HepG2 (cell line): ENCODE data around the gene ENAH. TPM values are rescaled to one million over a fixed set of nuclear protein-coding genes. Genes with fewer than 3 reads are reported as not detected.

Source experiments
- DDIT3 ChIP-seq: sonication (generic); formaldehyde crosslinking; IDR thresholded peaks from 2 replicates; pipeline ENCODE4 v1.4.0; 2020; ENCODE audit warnings: mild to moderate bottlenecking, missing genetic modification reagents
- ELF1 ChIP-seq: sonication (generic); formaldehyde crosslinking; IDR thresholded peaks from 2 replicates; pipeline ENCODE4 v1.4.0; 2020; ENCODE audit warnings: missing genetic modification reagents
- ERF ChIP-seq: IDR thresholded peaks from 2 replicates; pipeline ENCODE4 v1.6.1; 2018; ENCODE audit warnings: missing biosample characterization, missing genetic modification reagents
- ESRRA ChIP-seq: sonication (generic); formaldehyde crosslinking; IDR thresholded peaks from 2 replicates; pipeline ENCODE4 v1.5.1; 2020; ENCODE audit warnings: mild to moderate bottlenecking, low read depth, missing genetic modification reagents
- ETV5 ChIP-seq: IDR thresholded peaks from 2 replicates; pipeline ENCODE4 v1.6.1; 2018; ENCODE audit warnings: missing biosample characterization, missing genetic modification reagents, inconsistent platforms, borderline replicate concordance
- FOXP4 ChIP-seq: sonication (generic); formaldehyde crosslinking; IDR thresholded peaks from 2 replicates; pipeline ENCODE4 v1.4.0; 2020; ENCODE audit warnings: missing genetic modification reagents
- GABPB1 ChIP-seq: IDR thresholded peaks from 2 replicates; pipeline ENCODE4 v1.6.1; 2016; ENCODE audit warnings: mild to moderate bottlenecking, missing genetic modification reagents, moderate library complexity, missing compliant biosample characterization
- HMG20B ChIP-seq: conservative IDR thresholded peaks from 2 replicates; pipeline ENCODE4 v1.6.1; 2016; ENCODE audit warnings: missing genetic modification reagents, missing compliant biosample characterization
- IKZF4 ChIP-seq: sonication (generic); formaldehyde crosslinking; IDR thresholded peaks from 2 replicates; pipeline ENCODE4 v1.5.1; 2020; ENCODE audit warnings: borderline replicate concordance, mild to moderate bottlenecking, low read depth, missing genetic modification reagents; ENCODE audit errors: not compliant biosample characterization
- KLF16 ChIP-seq, 2 experiments: sonication (generic) in 1 of 2; formaldehyde crosslinking in 1 of 2; IDR thresholded peaks; 2 replicates each; pipeline versions ENCODE4 v1.6.1 to v1.8.0; 2016 to 2023; ENCODE audit warnings: missing genetic modification reagents in 2 of 2, missing compliant biosample characterization in 1 of 2
- MLX ChIP-seq: IDR thresholded peaks from 2 replicates; pipeline ENCODE4 v1.6.1; 2016
- REST ChIP-seq, 2 experiments: IDR thresholded peaks; 2 replicates each; pipeline ENCODE4 v1.6.1; 2011 to 2012; ENCODE audit warnings: low read length in 2 of 2, borderline replicate concordance in 1 of 2, low read depth in 1 of 2, mild to moderate bottlenecking in 1 of 2, moderate library complexity in 1 of 2
- SMAD1 ChIP-seq: sonication (generic); formaldehyde crosslinking; IDR thresholded peaks from 2 replicates; pipeline ENCODE4 v1.4.0; 2020; ENCODE audit warnings: missing genetic modification reagents, low read depth, mild to moderate bottlenecking, borderline replicate concordance
- TARDBP ChIP-seq: sonication (generic); formaldehyde crosslinking; IDR thresholded peaks from 2 replicates; pipeline ENCODE4 v1.8.0; 2022; ENCODE audit warnings: mild to moderate bottlenecking, missing genetic modification reagents
- ZFP1 ChIP-seq: IDR thresholded peaks from 2 replicates; pipeline ENCODE4 v1.6.1; 2016
- ZGPAT ChIP-seq: IDR thresholded peaks from 2 replicates; pipeline ENCODE4 v1.6.1; 2016; ENCODE audit warnings: mild to moderate bottlenecking
- ZMYM3 ChIP-seq: sonication (generic); formaldehyde crosslinking; IDR thresholded peaks from 2 replicates; pipeline ENCODE4 v1.5.1; 2020; ENCODE audit warnings: mild to moderate bottlenecking, missing genetic modification reagents
- ZNF253 ChIP-seq: sonication (generic); formaldehyde crosslinking; IDR thresholded peaks from 2 replicates; pipeline ENCODE4 v1.8.0; 2022; ENCODE audit warnings: mild to moderate bottlenecking, missing genetic modification reagents, borderline replicate concordance
- ZNF33B ChIP-seq: sonication (generic); formaldehyde crosslinking; IDR thresholded peaks from 2 replicates; pipeline ENCODE4 v1.5.1; 2020; ENCODE audit warnings: mild to moderate bottlenecking, missing genetic modification reagents
- polyA plus RNA-seq, 8 experiments: library from polyadenylated mRNA; depleted of rRNA in 3 of 8; stranded (reverse) in 7 of 8; unstranded in 1 of 8; fragments of >200 nt; fragmentation: Illumina TruSeq in 4 of 8; extraction: Trizol in 4 of 8; gene quantifications; 2 replicates each; pipeline versions ENCODE4 v1.2.1 to v1.2.3, GENCODE V29; 2011 to 2016; ENCODE audit warnings: low read depth in 4 of 8, missing spikeins in 1 of 8, mixed read lengths in 1 of 8; ENCODE audit not compliant: insufficient read depth in 1 of 8
- total RNA-seq, 5 experiments: library from RNA; depleted of rRNA; stranded (reverse); fragments of >200 nt; fragmentation: Illumina TruSeq; extraction: Trizol; gene quantifications; 2 replicates each; pipeline ENCODE4 v1.2.3, GENCODE V29; 2016; ENCODE audit warnings: low read depth in 1 of 5
- TF ChIP-seq, protein P1 (sequence below): IDR thresholded peaks from 2 replicates; pipeline ENCODE4 v1.6.1; 2018; ENCODE audit warnings: missing genetic modification reagents, mild to moderate bottlenecking, missing compliant biosample characterization

ENAH gene
- total and polyA plus RNA-seq, 2 of the 13 experiments (the other 11 are each of a cell fraction or from before 2014, with no cell fraction given): 22.1 to 58.3 TPM

DNA sequence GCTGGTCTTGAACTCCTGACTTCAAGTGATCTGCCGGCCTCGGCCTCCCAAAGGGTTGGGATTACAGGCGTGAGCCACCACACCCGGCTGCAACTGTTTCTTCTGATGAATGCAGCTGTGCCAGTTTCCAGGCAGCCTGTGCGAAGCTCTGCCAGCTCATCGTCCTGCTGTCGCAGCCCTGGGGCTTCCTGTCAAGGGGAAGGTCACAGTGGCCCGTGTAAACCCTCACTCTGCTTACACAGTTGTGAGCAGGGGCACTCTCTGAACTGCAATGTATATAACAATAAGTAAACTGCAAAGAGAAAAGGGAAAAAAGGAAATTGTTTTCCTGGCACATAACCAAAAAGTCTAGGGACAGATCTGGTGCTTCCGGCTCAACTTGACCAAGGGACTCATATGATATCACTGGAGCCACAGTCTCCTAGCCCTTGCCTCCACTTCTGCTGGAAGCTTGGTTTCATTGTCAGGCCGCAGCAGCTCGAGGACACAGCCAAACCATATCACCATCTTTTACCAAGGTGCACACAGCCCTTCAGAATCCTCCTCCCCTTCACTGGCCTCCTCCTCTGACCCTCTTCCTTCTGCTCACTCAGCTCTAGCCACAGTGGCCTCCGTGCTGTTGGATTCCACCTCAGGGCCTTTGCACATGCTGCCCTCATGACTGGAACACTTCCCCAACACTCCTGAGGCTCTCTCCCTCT lies 202.3 kb downstream of the ENAH start (continued):
- no peak for TF ChIP-seq REST (IDR thresholded peaks at IDR 0.05; ENCODE audit: borderline replicate concordance in 1 of 2, low read depth in 1 of 2, low read length in 2 of 2)
- peak; percentile 48 for TF ChIP-seq ELF1 (CRISPR knock-in tag)
- TF ChIP-seq DDIT3 (CRISPR knock-in tag): no peak
- peak; percentile 68; the same call in 1 of the 2 replicates for TF ChIP-seq ERF
- TF ChIP-seq IKZF4: no peak
- peak; percentile 75 for TF ChIP-seq ZGPAT
- no peak; the same call in 1 of the 2 replicates for TF ChIP-seq TARDBP (CRISPR knock-in tag)
- TF ChIP-seq FOXP4 (CRISPR knock-in tag): peak; percentile 48; the same call in 1 of the 2 replicates
- TF ChIP-seq KLF16 (CRISPR knock-in tag; IDR thresholded peaks at IDR 0.05): peak in 1 of 2 experiments; percentile 49; a peak in 1 of 4 replicates
- TF ChIP-seq SMAD1 (CRISPR knock-in tag): no peak
- TF ChIP-seq ESRRA (CRISPR knock-in tag): no peak
- no peak for TF ChIP-seq ZNF33B (CRISPR knock-in tag)
- TF ChIP-seq GABPB1 (CRISPR knock-in tag): peak; percentile 49
- 0 out of 2 replicates have a peak, but pooled peaks have one; percentile 18 for TF ChIP-seq ZFP1 (CRISPR knock-in tag)
- TF ChIP-seq MLX (CRISPR knock-in tag): peak; percentile 37; the same call in 1 of the 2 replicates
- TF ChIP-seq HMG20B (CRISPR knock-in tag): no peak
- no peak for TF ChIP-seq ZNF253 (CRISPR knock-in tag)
- TF ChIP-seq ETV5 (CRISPR knock-in tag): peak; percentile 87; the same call in 1 of the 2 replicates
- TF ChIP-seq, protein P1, sequence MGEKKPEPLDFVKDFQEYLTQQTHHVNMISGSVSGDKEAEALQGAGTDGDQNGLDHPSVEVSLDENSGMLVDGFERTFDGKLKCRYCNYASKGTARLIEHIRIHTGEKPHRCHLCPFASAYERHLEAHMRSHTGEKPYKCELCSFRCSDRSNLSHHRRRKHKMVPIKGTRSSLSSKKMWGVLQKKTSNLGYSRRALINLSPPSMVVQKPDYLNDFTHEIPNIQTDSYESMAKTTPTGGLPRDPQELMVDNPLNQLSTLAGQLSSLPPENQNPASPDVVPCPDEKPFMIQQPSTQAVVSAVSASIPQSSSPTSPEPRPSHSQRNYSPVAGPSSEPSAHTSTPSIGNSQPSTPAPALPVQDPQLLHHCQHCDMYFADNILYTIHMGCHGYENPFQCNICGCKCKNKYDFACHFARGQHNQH (CRISPR knock-in tag): peak; percentile 77
- peak; percentile 93 for TF ChIP-seq ZMYM3 (CRISPR knock-in tag)
